Rectal smooth muscle tissue (tissue), 1 donor: Measurements from ENCODE around the gene SLC1A7.

Experiments
- H3K27ac ChIP-seq: one replicate; pipeline ENCODE4 v1.7.0; 2013; ENCODE audit warnings: low read depth, low read length, inconsistent platforms
- H3K27me3 ChIP-seq: one replicate; pipeline ENCODE4 v1.7.0; 2013; ENCODE audit warnings: low read length; ENCODE audit not compliant: control insufficient read depth, insufficient read depth
- H3K36me3 ChIP-seq: one replicate; pipeline ENCODE4 v1.7.0; 2013; ENCODE audit warnings: low read length; ENCODE audit not compliant: control insufficient read depth, insufficient read depth
- H3K4me1 ChIP-seq: one replicate; pipeline ENCODE4 v1.7.0; 2013; ENCODE audit warnings: low read length; ENCODE audit not compliant: control insufficient read depth, insufficient read depth
- H3K4me3 ChIP-seq: one replicate; pipeline ENCODE4 v1.7.0; 2013; ENCODE audit warnings: low read length
- H3K9ac ChIP-seq: one replicate; pipeline ENCODE4 v1.7.0; 2013; ENCODE audit warnings: low read length

The SLC1A7 gene

DNA sequence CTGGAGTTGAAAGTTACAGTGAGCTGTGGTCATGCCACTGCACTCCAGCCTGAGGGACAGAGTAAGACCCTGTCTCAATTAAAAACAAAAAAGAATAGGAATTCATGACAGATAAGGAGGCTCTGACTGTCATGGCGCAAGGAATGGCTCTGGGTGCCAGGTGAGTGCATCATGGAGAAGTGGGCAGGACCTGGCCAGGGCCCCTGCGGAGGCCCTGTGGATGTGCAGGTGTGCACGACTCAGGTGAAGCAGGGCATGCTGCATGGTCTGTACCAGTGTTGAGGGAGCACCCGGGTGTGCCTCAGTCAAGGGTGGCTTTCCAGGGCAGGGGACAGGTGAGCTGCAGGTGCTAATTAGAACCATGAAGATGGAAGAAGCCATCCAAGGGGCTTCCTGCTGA, 14.0 kb downstream of the SLC1A7 start:
- H3K27me3 ChIP-seq, result no peaks in the 10 kb centered on the region
- H3K9ac ChIP-seq, result no peak overlapping the region
- H3K4me3 ChIP-seq, result no peak overlapping the region
- H3K4me1 ChIP-seq, result peaks cover 40% of the 10 kb centered on the region
- H3K27ac ChIP-seq, result no peak overlapping the region
- no peaks in the 10 kb centered on the region for H3K36me3 ChIP-seq

DNA sequence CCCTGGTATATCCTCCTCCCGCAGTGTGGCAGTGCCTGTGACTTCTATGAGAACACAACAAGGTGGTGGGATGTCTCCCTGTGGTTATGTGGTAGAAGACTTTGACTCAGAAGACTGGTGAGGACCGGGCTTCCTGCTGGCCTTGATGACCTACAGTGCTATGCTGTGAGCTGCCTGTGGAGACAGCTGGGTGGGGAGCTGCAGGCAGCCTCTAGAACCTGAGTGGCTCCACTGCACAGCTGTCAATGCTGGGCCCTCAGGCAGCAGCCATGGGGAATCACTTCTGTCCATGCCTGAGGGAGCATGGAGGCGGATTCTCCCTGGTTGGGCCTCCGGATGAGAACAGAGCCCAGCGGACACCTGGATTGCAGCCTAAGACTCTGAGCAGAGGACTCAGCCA, 14.9 kb downstream of the SLC1A7 start:
- Histone ChIP-seq H3K4me1 (peaks cover 48% of the 10 kb centered on the region), H3K4me3 (no peak overlapping the region), H3K27ac (no peak overlapping the region), H3K36me3 (no peaks in the 10 kb centered on the region), H3K27me3 (no peaks in the 10 kb centered on the region), H3K9ac (no peak overlapping the region)

DNA sequence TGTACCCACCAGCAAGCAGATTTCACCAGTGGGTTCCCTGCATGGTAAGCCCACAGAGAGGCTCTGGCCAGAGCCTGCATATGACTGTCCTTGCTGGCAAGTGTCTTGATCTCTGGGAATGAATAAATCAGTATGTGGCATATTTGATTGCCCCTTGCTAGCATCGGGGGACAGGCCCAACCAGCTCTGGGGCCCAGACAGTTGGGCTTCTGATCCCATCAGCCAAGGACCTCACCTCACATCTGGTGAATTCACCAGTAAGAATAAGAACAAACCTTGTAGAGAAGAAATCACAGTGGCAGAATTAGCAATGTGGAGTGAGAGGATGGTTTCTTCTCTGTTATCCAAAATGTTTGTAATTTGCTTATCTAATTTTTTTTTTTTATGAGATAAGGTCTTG, 15.9 kb downstream of the SLC1A7 start:
- peak overlapping the region; percentile 55 for H3K27ac ChIP-seq
- no peak overlapping the region for H3K9ac ChIP-seq
- no peaks in the 10 kb centered on the region for H3K27me3 ChIP-seq
- H3K4me1 ChIP-seq, result peaks cover 48% of the 10 kb centered on the region
- no peaks in the 10 kb centered on the region for H3K36me3 ChIP-seq
- no peak overlapping the region for H3K4me3 ChIP-seq

DNA sequence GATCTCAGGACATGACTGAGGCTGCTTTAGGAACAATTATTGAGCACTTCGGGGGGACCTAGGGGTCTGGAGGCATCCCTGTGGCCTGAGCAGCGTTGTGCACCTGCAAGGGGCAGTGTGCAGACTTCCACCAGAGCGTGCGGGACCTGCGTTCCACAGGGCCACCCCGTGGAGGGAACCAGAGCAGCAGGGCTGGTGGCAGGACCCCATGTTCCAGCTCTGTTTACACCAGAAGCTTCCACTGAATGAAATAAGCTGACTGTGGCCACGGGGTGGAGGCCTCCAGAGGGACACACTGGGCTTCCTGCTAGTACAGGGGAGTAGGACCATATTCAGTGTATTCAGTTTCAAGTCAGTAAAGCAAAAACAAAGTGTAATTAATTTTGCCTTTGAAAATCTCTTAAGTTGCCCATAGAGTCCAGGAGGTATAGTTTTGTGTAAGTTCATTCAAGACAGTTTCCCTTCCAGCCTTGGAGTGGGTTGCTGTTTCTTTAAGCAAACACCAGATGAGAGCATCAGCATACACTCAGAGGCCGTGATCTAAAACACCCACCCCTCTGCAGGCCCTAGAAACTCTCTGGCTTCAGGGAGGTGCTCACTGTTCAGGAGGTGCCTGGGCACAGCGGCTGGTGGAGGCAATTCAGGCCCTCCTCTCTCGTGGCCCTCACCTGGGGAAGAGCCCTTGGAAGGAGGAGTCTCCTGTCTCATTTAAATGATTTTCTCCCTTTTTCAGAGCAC, 16.6 kb downstream of the SLC1A7 start:
- H3K4me1 ChIP-seq, result peaks cover 49% of the 10 kb centered on the region
- H3K36me3 ChIP-seq, result no peaks in the 10 kb centered on the region
- H3K4me3 ChIP-seq, result no peak overlapping the region
- peak overlapping the region; percentile 55 for H3K27ac ChIP-seq
- no peak overlapping the region for H3K9ac ChIP-seq
- no peaks in the 10 kb centered on the region for H3K27me3 ChIP-seq

DNA sequence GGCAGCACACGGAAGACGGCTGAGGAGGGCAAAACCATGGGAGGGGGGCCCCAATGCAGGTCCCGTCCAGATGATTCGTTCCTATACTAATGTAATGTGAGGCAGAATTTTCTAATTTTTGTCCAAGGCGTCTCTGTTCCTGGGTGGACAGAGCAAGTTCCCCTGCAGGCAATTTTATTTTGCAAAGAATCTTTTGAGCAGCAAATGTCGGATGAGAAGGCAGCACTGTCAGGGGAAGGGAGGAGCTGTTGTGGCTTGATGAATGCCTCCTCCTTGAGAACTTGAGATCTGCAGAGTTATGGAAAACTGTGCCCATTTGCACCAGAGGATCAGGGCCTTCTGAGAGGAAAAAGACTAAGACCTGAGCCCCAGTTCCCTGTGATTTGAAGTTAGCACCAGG, 17.3 kb downstream of the SLC1A7 start:
- Histone ChIP-seq H3K27me3 (no peaks in the 10 kb centered on the region), H3K4me1 (peaks cover 45% of the 10 kb centered on the region), H3K9ac (no peak overlapping the region), H3K27ac (peak overlapping the region; percentile 55), H3K36me3 (no peaks in the 10 kb centered on the region), H3K4me3 (no peak overlapping the region)

DNA sequence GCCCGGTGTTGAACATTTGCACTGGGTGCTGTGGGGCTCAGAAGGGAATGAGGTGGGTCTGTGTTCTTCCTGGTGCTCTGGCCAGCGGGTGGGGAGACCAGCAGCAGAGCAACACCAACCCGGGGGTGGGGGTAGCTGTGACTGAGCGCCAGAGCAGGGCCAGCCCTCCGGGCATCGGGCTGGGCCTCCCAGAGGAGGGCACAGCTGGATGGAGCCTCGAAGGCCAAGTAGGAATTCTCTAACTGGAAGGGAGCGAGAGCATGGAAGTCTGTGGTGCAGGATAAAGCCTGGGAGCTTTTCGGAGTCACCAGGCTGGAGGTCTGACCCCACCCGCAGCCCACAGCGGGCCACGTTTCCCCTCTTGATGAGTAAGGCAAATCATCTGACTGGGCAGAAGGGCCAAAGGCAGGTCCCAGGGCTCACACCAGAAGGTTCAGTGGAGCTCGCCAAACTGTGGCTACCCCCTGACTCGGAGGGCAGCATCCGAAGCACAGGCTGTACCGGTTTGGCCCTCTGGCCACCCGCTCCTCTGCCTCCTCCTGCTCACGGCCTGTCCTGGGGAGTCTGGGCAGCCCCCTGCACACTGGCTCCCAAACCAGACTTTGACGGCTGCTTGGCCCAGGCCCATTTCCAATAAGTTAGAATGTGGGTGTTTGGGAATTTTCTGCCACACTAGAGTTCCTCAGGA, 18.8 kb downstream of the SLC1A7 start:
- no peaks in the 10 kb centered on the region for H3K27me3 ChIP-seq
- H3K36me3 ChIP-seq, result no peaks in the 10 kb centered on the region
- peak overlapping the region; percentile 69 for H3K27ac ChIP-seq
- peaks cover 45% of the 10 kb centered on the region for H3K4me1 ChIP-seq
- H3K9ac ChIP-seq, result no peak overlapping the region
- H3K4me3 ChIP-seq, result no peak overlapping the region

DNA sequence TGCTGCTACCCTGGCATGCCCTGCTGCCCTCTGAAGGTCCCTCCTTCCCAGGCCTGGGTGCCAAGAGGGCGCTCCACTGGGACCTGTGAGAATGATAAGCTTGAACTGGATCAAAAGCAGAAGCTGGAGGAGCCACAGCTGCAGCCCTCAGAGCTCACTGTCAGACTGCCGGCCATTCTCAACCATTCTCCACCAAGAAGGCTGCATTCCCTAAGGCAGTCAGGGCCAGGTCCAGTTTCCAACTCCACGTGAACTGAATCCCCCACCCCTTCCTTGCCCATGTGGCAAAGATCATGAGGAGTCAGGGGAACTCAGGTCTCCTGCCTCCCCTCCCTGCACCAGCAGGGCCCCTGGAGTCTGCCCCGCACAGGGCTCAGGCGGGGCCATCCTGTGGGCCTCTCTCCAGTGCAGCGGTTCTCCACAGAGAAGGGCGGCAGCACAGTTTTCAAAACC, 19.5 kb downstream of the SLC1A7 start:
- Histone ChIP-seq H3K27ac (peak overlapping the region; percentile 69), H3K4me1 (peaks cover 45% of the 10 kb centered on the region), H3K4me3 (no peak overlapping the region), H3K9ac (no peak overlapping the region), H3K27me3 (no peaks in the 10 kb centered on the region), H3K36me3 (no peaks in the 10 kb centered on the region)

DNA sequence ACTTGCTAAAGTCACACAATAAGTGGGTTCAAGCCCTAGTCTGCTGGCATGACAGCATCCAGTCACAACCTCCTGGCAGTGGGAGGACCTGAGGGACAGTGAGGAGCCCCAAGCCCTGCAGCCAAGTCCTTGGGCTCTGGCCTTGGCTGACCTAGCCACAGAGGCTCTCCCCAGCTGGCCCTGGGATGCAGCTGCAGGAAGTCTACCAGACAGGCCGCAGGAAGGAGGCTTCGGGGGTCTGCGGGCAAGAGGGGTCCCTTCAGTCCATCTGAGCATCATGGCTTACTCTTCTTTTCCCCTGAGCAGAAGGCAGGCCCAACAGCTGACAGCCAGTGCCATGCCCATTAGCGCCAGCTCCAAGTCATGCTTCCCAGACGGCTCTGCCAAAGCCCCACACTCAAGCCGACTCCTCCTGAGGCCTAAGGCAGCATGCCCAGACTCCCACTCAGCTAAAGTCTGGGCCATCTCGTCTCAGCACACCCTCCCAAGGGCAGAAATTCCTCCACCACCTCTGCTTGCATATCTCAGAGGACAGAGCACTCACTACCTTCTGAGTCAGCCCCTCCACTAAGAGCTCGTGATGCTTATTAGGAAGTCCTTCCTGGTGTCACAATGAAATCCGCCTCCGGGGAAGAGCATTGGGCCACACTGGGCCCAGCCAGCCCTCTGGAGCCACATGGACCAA, 20.1 kb downstream of the SLC1A7 start:
- H3K27ac ChIP-seq, result peak overlapping the region; percentile 69
- no peaks in the 10 kb centered on the region for H3K36me3 ChIP-seq
- no peak overlapping the region for H3K4me3 ChIP-seq
- peaks cover 45% of the 10 kb centered on the region for H3K4me1 ChIP-seq
- no peaks in the 10 kb centered on the region for H3K27me3 ChIP-seq
- no peak overlapping the region for H3K9ac ChIP-seq

DNA sequence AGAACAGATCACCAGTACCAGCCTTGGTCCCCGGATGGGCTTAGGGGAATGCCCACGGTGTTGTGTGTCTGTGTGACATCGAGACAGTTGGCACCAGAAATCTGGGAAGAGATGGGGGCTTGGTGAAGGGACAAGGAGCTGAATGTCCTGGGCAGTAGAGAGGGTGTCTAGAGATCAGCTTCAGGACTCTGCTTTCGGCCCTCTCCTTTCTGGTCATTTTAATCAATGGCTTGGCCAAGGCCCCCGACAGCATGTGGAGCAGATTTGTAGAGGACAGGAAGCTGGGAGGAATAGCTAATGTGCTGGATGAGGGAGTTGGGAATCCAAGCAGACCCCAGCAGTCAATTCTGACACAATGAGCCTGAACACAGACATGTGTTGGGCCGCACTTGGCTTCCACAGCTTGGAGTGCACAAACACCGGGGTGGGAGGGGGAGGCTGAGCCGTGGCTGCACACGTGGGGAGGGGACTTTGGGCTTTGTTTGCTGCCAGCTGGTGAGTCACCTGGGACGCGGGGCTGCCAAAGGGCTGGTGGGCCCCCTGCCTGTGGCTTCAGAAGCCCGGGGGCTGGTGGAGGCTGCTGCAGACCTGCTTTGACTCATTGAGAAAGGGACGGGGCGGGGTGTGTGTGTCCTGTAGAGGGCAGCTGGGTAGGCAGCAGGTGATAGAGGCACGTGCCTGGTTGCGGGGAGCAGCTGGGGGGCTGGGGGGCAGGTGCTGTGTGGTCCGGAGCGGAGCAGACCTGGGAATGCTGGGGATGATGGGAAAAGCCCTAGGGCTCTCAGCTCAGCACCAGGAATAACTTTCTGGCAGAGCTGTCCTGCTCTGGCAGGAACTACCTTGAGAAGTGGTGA, 20.9 kb downstream of the SLC1A7 start:
- Histone ChIP-seq H3K27ac (peak overlapping the region; percentile 69), H3K9ac (no peak overlapping the region), H3K4me1 (peaks cover 44% of the 10 kb centered on the region)

DNA sequence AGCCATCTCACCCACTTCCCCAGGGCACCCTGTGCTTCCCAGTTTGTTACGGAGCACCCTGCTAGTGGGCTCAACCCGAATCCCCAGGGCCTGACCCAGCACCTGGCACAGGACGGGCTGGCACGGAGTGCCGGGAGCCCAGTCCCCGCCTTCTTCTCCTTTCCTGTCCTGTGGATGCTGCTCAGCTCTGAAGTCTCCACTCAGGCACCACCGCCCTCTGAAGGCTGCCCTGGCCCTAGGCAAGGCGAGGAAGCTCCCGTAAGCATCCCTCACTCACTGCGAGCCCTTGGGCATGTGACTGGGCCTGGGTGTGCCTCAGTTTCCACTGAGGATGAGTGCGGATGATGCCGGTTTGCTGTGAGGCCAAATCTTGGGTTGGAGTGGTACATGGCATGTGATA, 21.8 kb downstream of the SLC1A7 start:
- Histone ChIP-seq H3K4me1 (peaks cover 36% of the 10 kb centered on the region), H3K36me3 (no peaks in the 10 kb centered on the region), H3K27ac (peak overlapping the region; percentile 69), H3K9ac (no peak overlapping the region), H3K27me3 (no peaks in the 10 kb centered on the region), H3K4me3 (no peak overlapping the region)

More for the DNA sequence above, 20.9 kb downstream of the SLC1A7 start:
- Histone ChIP-seq H3K36me3 (no peaks in the 10 kb centered on the region), H3K4me3 (no peak overlapping the region), H3K27me3 (no peaks in the 10 kb centered on the region)

DNA sequence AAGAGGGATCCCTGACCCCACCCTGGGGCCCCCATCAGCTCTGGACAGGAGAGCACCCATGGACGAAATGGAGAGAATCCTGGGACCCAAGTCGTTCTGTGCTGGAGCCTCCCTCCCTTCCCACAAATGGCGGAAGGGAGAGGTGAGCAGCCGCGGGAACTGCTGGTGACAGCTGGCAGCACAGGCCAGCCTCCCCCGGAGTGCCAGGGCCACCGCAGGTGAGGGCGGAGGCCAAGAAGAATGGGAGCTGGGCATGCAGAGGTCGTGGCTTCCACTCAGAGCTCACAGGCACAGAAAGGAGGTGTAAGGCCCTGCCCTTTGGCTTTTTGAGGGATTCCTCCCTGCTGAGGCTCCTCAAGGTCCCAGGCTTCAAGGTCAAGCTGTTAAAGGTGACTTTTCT, 24.6 kb downstream of the SLC1A7 start:
- no peak overlapping the region for H3K4me3 ChIP-seq
- no peaks in the 10 kb centered on the region for H3K36me3 ChIP-seq
- peaks cover 18% of the 10 kb centered on the region for H3K4me1 ChIP-seq
- H3K9ac ChIP-seq, result no peak overlapping the region
- H3K27ac ChIP-seq, result no peak overlapping the region
- H3K27me3 ChIP-seq, result no peaks in the 10 kb centered on the region
